ENCODE data around the gene VSIG2.

The VSIG2 gene

DNA sequence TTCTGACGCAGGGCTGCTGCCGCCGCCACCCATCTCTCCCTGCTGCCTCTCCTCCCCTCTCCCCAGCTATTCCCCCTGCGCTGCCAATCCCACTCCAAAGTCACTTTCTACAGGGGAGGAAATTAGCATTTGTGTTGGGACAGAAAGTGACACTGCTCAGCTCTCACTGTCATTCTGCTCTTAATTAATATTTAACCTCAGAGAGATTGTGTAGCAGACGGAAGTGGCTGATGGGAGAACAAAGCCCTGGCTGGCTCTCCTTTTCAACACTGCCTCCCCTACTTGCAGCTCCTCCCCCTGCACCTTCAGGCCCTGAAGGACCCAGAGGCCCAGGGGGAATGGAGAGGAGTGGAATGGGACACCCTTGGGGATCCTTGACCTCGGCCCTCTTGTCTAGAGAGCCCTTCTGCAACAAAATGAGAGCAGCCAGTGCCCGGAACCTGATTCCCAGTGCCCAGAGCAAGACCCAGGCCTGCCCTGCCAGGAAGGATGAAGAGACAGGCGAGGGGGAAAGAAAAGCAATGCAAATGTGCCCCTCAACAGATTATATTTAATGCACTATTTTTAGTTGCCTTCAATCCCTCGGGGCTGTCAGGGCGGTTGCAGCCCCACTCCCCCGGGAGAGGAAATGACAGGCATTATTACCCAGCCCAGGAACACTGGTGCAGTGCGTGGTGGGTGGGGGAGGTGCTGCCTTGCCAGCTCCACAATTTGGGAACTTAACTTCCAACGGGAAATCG is 26.9 kb downstream of the VSIG2 start:
- DNase-seq (ENCODE audit: low read depth in 2 of 2), result no peak

GRCh38 chr11:124722176-124722575 is 29.9 kb downstream of the VSIG2 start:
- DNase-seq (ENCODE audit: low read depth in 2 of 2), result no peak

DNA sequence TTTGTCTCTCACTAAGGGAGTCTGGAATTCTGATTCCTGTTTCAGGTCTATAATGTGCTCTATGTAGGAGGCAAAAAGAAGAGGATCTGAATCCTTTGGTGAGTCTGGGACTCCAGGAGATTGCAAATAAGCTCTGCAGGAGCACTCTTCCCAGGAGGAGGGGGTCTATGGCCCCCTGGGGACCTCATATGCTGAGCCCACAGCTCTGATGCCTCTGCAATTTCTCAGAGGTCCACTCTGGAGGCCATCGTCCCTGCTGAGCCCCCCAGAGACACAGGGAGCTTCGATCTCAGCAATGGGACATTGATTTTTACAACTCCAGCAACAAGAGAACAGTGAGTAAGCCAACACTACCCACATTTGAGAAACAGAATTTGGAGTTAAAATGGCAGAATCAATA is 32.5 kb downstream of the VSIG2 start:
- no peak for DNase-seq (ENCODE audit: low read depth in 2 of 2)

DNA sequence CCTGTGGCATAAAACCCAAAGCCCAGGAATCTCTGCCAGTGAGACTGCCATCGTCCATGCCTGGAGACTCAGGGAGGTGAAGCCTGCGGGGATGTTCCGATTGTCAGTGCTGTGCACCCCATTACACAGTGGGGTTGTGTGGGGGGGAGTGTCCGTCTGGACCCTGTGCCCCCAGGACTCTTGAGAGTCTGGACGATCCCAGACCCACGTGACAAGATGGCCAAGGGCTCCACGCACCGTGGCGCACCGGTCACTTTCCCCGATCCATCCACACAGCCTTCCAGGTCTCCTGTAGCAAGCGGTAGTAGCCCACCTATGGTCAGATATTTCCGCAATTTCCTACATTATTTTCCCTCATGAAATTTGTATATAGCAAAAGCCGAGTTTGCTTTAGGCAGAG is 33.3 kb downstream of the VSIG2 start:
- no peak for DNase-seq (ENCODE audit: low read depth in 2 of 2)

- no peak for DNase-seq (ENCODE audit: low read depth in 2 of 2)
Measured at GRCh38 chr11:124717786-124718651, 34.0 kb downstream of the VSIG2 start.

GRCh38 chr11:124717421-124717785 is 34.7 kb downstream of the VSIG2 start:
- DNase-seq (ENCODE audit: low read depth in 2 of 2), result no peak

DNA sequence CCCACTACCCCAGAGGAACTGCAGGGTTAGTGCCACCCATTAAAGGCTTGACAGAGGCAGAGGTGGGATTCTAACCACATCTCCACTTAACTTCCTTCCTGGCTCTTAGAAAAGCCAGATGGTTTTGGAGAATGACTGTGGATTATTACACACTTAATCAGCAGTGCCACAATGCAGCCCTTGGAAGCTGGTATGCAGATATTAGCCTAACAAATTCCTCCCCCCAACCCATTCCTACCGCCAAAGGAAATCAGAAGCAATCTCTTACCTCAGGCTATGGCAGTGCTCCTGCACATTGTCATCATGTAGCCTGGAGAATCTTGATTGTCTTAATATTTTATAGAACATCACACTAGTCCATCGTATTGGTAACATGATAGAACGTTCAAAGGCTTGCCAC is 35.5 kb downstream of the VSIG2 start:
- no peak for DNase-seq (ENCODE audit: low read depth in 2 of 2)

DNA sequence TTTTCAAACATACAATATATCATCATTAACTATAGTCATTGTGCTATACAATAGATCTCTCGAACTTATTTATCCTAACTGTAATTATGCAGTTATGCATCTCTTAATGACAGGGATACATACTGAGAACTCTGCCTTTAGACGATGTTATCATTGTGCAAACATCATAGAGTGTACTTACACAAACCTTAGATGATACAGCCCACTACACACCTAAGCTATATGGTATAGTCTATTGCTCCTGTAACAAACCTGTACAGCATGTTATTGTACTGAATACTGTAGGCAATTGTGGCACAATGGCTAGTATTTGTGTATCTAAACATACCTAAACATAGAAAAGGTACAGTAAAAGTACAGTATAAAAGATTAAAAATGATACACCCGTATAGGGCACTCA is 39.7 kb downstream of the VSIG2 start:
- no peak for DNase-seq (ENCODE audit: low read depth in 2 of 2)

GRCh38 chr11:124707829-124708228 is 44.2 kb downstream of the VSIG2 start:
- DNase-seq (ENCODE audit: low read depth in 2 of 2), result no peak

- no peak for DNase-seq (ENCODE audit: low read depth in 2 of 2)
Measured at GRCh38 chr11:124700028-124700427, 52.0 kb downstream of the VSIG2 start.

GRCh38 chr11:124699547-124699946 is 52.5 kb downstream of the VSIG2 start:
- DNase-seq (ENCODE audit: low read depth in 2 of 2), result no peak

All from stimulated activated CD4-positive, alpha-beta T cell treated with anti-CD3 and anti-CD28 coated beads, Interleukin-1b, Interleukin-23, amount 100 ng/mL, for 1 hour (primary cell).